SK-N-SH treated with all-trans-retinoic acid at 6 μM for 48 hours (cell line): ENCODE data around the gene DOK6.

Experiments
- ATAC-seq: fragments of 200-7000 bp; cut with Tn5 transposase; 3 replicates; pipeline ENCODE4 v1.9.1; 2020; ENCODE audit warnings: mild to moderate bottlenecking, moderate library complexity
- ARNTL ChIP-seq: fragments of 450-650 bp; formaldehyde crosslinking; IDR thresholded peaks from 2 replicates; pipeline ENCODE4 v1.5.0; 2020; ENCODE audit warnings: low read depth, mild to moderate bottlenecking, moderate library complexity, borderline replicate concordance
- BACH2 ChIP-seq: fragments of 250-450 bp; sonication (Bioruptor Pico); IDR thresholded peaks from 2 replicates; pipeline ENCODE4 v1.9.0; 2021; ENCODE audit warnings: mild to moderate bottlenecking, borderline replicate concordance
- CSDC2 ChIP-seq: fragments of 250-450 bp; sonication (Bioruptor Pico); IDR thresholded peaks from 2 replicates; pipeline ENCODE4 v1.5.0; 2020; ENCODE audit warnings: mild to moderate bottlenecking, moderate library complexity
- ESRRG ChIP-seq: fragments of 250-450 bp; sonication (Bioruptor Pico); IDR thresholded peaks from 2 replicates; pipeline ENCODE4 v1.6.1; 2021; ENCODE audit warnings: mild to moderate bottlenecking
- GLIS3 ChIP-seq: fragments of 250-450 bp; sonication (Bioruptor Pico); IDR thresholded peaks from 2 replicates; pipeline ENCODE4 v1.5.0; 2020; ENCODE audit warnings: mild to moderate bottlenecking, moderate library complexity
- ISL1 ChIP-seq: fragments of 250-450 bp; sonication (Bioruptor Pico); IDR thresholded peaks from 2 replicates; pipeline ENCODE4 v2.1.2; 2022; ENCODE audit warnings: mild to moderate bottlenecking, moderate library complexity
- OSR1 ChIP-seq: fragments of 250-450 bp; sonication (Bioruptor Pico); IDR thresholded peaks from 2 replicates; pipeline ENCODE4 v1.8.0; 2022; ENCODE audit warnings: moderate library complexity, mild to moderate bottlenecking, inconsistent platforms
- POU6F1 ChIP-seq: fragments of 250-450 bp; sonication (Bioruptor Pico); IDR thresholded peaks from 2 replicates; pipeline ENCODE4 v1.8.0; 2021; ENCODE audit warnings: low read depth, mild to moderate bottlenecking, moderate library complexity, borderline replicate concordance
- PPARA ChIP-seq: fragments of 250-450 bp; sonication (Bioruptor Pico); IDR thresholded peaks from 2 replicates; pipeline ENCODE4 v1.5.0; 2020; ENCODE audit warnings: mild to moderate bottlenecking, borderline replicate concordance
- RARB ChIP-seq: fragments of 250-450 bp; sonication (Bioruptor Pico); IDR thresholded peaks from 2 replicates; pipeline ENCODE4 v1.8.0; 2021; ENCODE audit warnings: mild to moderate bottlenecking, moderate library complexity
- SNAI2 ChIP-seq: fragments of 250-450 bp; sonication (Bioruptor Pico); IDR thresholded peaks from 2 replicates; pipeline ENCODE4 v1.5.0; 2020; ENCODE audit warnings: mild to moderate bottlenecking, moderate library complexity
- TOX ChIP-seq: fragments of 250-450 bp; sonication (Bioruptor Pico); IDR thresholded peaks from 2 replicates; pipeline ENCODE4 v1.8.0; 2021; ENCODE audit warnings: mild to moderate bottlenecking, moderate library complexity, borderline replicate concordance
- ZC3H10 ChIP-seq: fragments of 250-450 bp; sonication (Bioruptor Pico); IDR thresholded peaks from 2 replicates; pipeline ENCODE4 v1.5.1; 2021; ENCODE audit warnings: mild to moderate bottlenecking, moderate library complexity
- ZNF565 ChIP-seq: fragments of 450-650 bp; formaldehyde crosslinking; conservative IDR thresholded peaks from 2 replicates; pipeline ENCODE4 v1.5.0; 2020; ENCODE audit warnings: low read depth, mild to moderate bottlenecking, moderate library complexity
- ZNF70 ChIP-seq: fragments of 450-650 bp; formaldehyde crosslinking; IDR thresholded peaks from 2 replicates; pipeline ENCODE4 v1.5.0; 2020; ENCODE audit warnings: mild to moderate bottlenecking, moderate library complexity
- TF ChIP-seq, protein P1 (sequence below): fragments of 250-450 bp; sonication (Bioruptor Pico); IDR thresholded peaks from 2 replicates; pipeline ENCODE4 v1.5.1; 2021; ENCODE audit warnings: mild to moderate bottlenecking, moderate library complexity
- TF ChIP-seq, protein P2 (sequence below): fragments of 250-450 bp; sonication (Bioruptor Pico); IDR thresholded peaks from 2 replicates; pipeline ENCODE4 v1.5.0; 2020; ENCODE audit warnings: mild to moderate bottlenecking, moderate library complexity
- TF ChIP-seq, protein P3 (sequence below): fragments of 250-450 bp; sonication (Bioruptor Pico); IDR thresholded peaks from 2 replicates; pipeline ENCODE4 v1.8.0; 2020; ENCODE audit warnings: mild to moderate bottlenecking, moderate library complexity, borderline replicate concordance
- TF ChIP-seq, protein P4 (sequence below): fragments of 250-450 bp; sonication (Bioruptor Pico); IDR thresholded peaks from 2 replicates; pipeline ENCODE4 v1.5.1; 2020; ENCODE audit warnings: low read depth, mild to moderate bottlenecking, moderate library complexity

Gene DOK6

DNA sequence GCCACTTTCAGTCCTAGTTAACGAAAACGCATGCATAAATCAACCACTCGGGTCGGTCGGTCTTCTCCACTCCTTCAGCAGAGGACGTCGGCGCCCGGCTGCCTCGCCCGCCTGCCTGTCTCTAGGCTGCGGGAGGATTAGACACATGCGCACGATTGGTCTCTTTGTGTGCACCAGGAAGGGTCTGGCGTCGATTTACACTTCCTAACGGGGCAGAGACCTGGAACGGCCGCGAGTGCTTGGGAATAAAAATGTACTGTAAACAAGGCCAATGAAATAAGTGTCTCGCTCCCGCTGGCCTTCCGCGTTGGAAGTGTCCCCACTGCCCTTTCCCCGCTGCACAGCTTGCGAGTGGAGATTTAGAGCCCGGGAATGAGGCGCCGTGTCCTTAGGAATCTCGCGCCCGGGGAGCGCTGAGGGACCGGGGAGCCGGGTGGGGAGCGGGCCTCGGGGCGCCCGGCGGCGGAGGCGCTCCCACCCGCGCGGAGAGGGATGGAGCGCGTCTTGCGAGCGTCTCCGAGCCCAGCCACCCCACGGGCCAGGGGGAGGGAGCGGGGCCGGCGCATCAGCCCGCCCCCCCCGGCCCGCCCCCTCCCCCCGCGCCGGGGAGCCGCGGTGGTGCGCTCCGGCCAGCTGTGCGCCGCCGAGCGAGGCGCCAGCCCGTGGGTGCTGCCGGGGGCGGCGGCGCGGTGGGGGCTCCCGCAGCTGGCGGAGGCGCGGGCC is at the start of gene DOK6:
Gene DOK6 (plus strand): TSS at position 636 of the 723 bp plus-strand sequence.
- no peak for TF ChIP-seq CSDC2 (CRISPR knock-in tag)
- TF ChIP-seq GLIS3 (CRISPR knock-in tag): no peak
- TF ChIP-seq, protein P1, sequence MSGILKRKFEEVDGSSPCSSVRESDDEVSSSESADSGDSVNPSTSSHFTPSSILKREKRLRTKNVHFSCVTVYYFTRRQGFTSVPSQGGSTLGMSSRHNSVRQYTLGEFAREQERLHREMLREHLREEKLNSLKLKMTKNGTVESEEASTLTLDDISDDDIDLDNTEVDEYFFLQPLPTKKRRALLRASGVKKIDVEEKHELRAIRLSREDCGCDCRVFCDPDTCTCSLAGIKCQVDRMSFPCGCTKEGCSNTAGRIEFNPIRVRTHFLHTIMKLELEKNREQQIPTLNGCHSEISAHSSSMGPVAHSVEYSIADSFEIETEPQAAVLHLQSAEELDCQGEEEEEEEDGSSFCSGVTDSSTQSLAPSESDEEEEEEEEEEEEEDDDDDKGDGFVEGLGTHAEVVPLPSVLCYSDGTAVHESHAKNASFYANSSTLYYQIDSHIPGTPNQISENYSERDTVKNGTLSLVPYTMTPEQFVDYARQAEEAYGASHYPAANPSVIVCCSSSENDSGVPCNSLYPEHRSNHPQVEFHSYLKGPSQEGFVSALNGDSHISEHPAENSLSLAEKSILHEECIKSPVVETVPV (CRISPR knock-in tag): no peak
- no peak for TF ChIP-seq ZNF565 (CRISPR knock-in tag)
- TF ChIP-seq POU6F1 (CRISPR knock-in tag): no peak
- TF ChIP-seq, protein P2, sequence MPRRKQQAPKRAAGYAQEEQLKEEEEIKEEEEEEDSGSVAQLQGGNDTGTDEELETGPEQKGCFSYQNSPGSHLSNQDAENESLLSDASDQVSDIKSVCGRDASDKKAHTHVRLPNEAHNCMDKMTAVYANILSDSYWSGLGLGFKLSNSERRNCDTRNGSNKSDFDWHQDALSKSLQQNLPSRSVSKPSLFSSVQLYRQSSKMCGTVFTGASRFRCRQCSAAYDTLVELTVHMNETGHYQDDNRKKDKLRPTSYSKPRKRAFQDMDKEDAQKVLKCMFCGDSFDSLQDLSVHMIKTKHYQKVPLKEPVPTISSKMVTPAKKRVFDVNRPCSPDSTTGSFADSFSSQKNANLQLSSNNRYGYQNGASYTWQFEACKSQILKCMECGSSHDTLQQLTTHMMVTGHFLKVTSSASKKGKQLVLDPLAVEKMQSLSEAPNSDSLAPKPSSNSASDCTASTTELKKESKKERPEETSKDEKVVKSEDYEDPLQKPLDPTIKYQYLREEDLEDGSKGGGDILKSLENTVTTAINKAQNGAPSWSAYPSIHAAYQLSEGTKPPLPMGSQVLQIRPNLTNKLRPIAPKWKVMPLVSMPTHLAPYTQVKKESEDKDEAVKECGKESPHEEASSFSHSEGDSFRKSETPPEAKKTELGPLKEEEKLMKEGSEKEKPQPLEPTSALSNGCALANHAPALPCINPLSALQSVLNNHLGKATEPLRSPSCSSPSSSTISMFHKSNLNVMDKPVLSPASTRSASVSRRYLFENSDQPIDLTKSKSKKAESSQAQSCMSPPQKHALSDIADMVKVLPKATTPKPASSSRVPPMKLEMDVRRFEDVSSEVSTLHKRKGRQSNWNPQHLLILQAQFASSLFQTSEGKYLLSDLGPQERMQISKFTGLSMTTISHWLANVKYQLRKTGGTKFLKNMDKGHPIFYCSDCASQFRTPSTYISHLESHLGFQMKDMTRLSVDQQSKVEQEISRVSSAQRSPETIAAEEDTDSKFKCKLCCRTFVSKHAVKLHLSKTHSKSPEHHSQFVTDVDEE (CRISPR knock-in tag): 0 out of 2 replicates have a peak, but pooled peaks have one; percentile 11
- TF ChIP-seq RARB (CRISPR knock-in tag): no peak
- TF ChIP-seq, protein P3, sequence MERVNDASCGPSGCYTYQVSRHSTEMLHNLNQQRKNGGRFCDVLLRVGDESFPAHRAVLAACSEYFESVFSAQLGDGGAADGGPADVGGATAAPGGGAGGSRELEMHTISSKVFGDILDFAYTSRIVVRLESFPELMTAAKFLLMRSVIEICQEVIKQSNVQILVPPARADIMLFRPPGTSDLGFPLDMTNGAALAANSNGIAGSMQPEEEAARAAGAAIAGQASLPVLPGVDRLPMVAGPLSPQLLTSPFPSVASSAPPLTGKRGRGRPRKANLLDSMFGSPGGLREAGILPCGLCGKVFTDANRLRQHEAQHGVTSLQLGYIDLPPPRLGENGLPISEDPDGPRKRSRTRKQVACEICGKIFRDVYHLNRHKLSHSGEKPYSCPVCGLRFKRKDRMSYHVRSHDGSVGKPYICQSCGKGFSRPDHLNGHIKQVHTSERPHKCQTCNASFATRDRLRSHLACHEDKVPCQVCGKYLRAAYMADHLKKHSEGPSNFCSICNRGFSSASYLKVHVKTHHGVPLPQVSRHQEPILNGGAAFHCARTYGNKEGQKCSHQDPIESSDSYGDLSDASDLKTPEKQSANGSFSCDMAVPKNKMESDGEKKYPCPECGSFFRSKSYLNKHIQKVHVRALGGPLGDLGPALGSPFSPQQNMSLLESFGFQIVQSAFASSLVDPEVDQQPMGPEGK (CRISPR knock-in tag): 0 out of 2 replicates have a peak, but pooled peaks have one; percentile 19
- no peak for TF ChIP-seq ISL1
- TF ChIP-seq ZC3H10 (CRISPR knock-in tag): no peak
- no peak for TF ChIP-seq TOX (CRISPR knock-in tag)
- peak; percentile 95 for ATAC-seq

- no peak for TF ChIP-seq ISL1
- TF ChIP-seq, protein P4, sequence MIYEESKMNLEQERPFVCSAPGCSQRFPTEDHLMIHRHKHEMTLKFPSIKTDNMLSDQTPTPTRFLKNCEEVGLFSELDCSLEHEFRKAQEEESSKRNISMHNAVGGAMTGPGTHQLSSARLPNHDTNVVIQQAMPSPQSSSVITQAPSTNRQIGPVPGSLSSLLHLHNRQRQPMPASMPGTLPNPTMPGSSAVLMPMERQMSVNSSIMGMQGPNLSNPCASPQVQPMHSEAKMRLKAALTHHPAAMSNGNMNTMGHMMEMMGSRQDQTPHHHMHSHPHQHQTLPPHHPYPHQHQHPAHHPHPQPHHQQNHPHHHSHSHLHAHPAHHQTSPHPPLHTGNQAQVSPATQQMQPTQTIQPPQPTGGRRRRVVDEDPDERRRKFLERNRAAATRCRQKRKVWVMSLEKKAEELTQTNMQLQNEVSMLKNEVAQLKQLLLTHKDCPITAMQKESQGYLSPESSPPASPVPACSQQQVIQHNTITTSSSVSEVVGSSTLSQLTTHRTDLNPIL (CRISPR knock-in tag): no peak
- TF ChIP-seq POU6F1 (CRISPR knock-in tag): no peak
- no peak for ATAC-seq
These were observed 47.7 kb upstream of the DOK6 start for GRCh38 chr18:69353023-69353422.

DNA sequence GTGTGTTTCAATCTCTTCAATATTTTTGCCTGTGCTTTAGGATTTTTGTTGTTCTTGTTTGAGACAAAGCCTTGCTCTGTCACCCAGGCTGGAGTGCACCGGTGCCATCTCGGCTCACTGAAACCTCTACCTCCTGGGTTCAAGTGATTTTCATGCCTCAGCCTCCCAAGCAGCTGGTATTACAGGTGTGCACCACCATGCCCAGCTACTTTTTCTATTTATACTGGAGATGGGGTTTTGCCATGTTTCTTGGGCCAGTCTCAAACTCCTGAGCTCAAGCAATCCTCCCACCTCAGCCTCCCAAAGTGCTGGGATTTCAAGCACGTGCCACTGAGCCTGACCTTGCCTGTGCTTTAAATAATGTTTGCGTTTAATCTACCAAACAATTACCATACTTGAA is 43.1 kb upstream of the DOK6 start:
- no peak for ATAC-seq
- TF ChIP-seq ARNTL (CRISPR knock-in tag) (no peak), ZNF70 (no peak), BACH2 (CRISPR knock-in tag) (no peak), OSR1 (CRISPR knock-in tag) (no peak), SNAI2 (no peak), ZNF565 (CRISPR knock-in tag) (no peak), ESRRG (CRISPR knock-in tag) (no peak), PPARA (CRISPR knock-in tag) (no peak), POU6F1 (CRISPR knock-in tag) (no peak), CSDC2 (CRISPR knock-in tag) (no peak), RARB (CRISPR knock-in tag) (no peak)
- TF ChIP-seq, protein P4 (CRISPR knock-in tag): no peak
